GM06990 (cell line): ENCODE data around the gene RBM15B.

Experiments
- DNase-seq: peaks from one replicate; pipeline ENCODE4 v3.0.0-alpha.2; 2011; ENCODE audit not compliant: insufficient read length; ENCODE audit errors: extremely low read depth
- H3K27me3 ChIP-seq: replicated peaks from 2 replicates; pipeline ENCODE4 v1.6.0; 2011; ENCODE audit warnings: low read length; ENCODE audit not compliant: control insufficient read depth, insufficient read depth
- H3K36me3 ChIP-seq: 2 replicates; pipeline ENCODE4 v1.5.1; 2011; ENCODE audit warnings: low read length; ENCODE audit not compliant: control insufficient read depth, insufficient read depth
- H3K4me3 ChIP-seq: replicated peaks from 2 replicates; pipeline ENCODE4 v1.5.1; 2011; ENCODE audit warnings: low read depth, mild to moderate bottlenecking, control low read depth, low read length
- CTCF ChIP-seq: IDR thresholded peaks from 2 replicates; pipeline ENCODE4 v1.5.1; 2011; ENCODE audit warnings: low read length, control low read depth, mild to moderate bottlenecking, inconsistent platforms; ENCODE audit not compliant: insufficient read depth, poor library complexity, severe bottlenecking

Gene RBM15B

GRCh38 chr3:51379746-51380455 is 11.2 kb upstream of the RBM15B start:
- no peak for DNase-seq
- no peak overlapping the region for H3K4me3 ChIP-seq
- no peak for TF ChIP-seq CTCF
- H3K27me3 ChIP-seq = no peaks in the 10 kb centered on the region; the same call in 1 of the 2 replicates
- no peaks in the 10 kb centered on the region for H3K36me3 ChIP-seq

GRCh38 chr3:51380601-51381332 is 10.3 kb upstream of the RBM15B start:
- H3K27me3 ChIP-seq = no peaks in the 10 kb centered on the region; the same call in 1 of the 2 replicates
- no peaks in the 10 kb centered on the region for H3K36me3 ChIP-seq
- no peak for TF ChIP-seq CTCF
- no peak for DNase-seq
- no peak overlapping the region for H3K4me3 ChIP-seq

GRCh38 chr3:51381333-51381705 is 9.8 kb upstream of the RBM15B start:
- Histone ChIP-seq H3K36me3 (no peaks in the 10 kb centered on the region), H3K4me3 (no peak overlapping the region), H3K27me3 (no peaks in the 10 kb centered on the region; the same call in 1 of the 2 replicates)
- no peak for TF ChIP-seq CTCF
- no peak for DNase-seq

- H3K36me3 ChIP-seq = no peaks in the 10 kb centered on the region; the same call in 1 of the 2 replicates
- DNase-seq = no peak
- H3K27me3 ChIP-seq = no peaks in the 10 kb centered on the region
- H3K4me3 ChIP-seq = no peak overlapping the region
- no peak for TF ChIP-seq CTCF
Observed at GRCh38 chr3:51382076-51382745, 8.9 kb upstream of the RBM15B start.

- Histone ChIP-seq H3K27me3 (no peaks in the 10 kb centered on the region), H3K4me3 (peak overlapping the region; percentile 82), H3K36me3 (peaks cover 6% of the 10 kb centered on the region)
- DNase-seq = no peak
- TF ChIP-seq CTCF = no peak
Observed at GRCh38 chr3:51382947-51383578, 8.0 kb upstream of the RBM15B start.
